HepG2 (cell line): ENCODE data around the gene NLRP5. TPM values are rescaled to one million over a fixed set of nuclear protein-coding genes. Genes with fewer than 3 reads are reported as not detected.
A peak's percentile ranks its signal among the peaks of the same experiment; 100 is the strongest.

ENCODE experiments used
- ADNP ChIP-seq: sonication (generic); formaldehyde crosslinking; IDR thresholded peaks from 2 replicates; pipeline ENCODE4 v1.4.0; 2020; ENCODE audit warnings: missing genetic modification reagents
- ASH2L ChIP-seq: fragments of 300-600, 200-600 bp; sonication (generic); IDR thresholded peaks from 2 replicates; pipeline ENCODE4 v1.7.0; 2017; ENCODE audit warnings: low read depth, mild to moderate bottlenecking, moderate library complexity, mixed read lengths, low read length; ENCODE audit not compliant: insufficient read length
- DRAP1 ChIP-seq: IDR thresholded peaks from 2 replicates; pipeline ENCODE4 v1.6.1; 2016; ENCODE audit warnings: missing genetic modification reagents, missing compliant biosample characterization
- FOXA3 ChIP-seq: IDR thresholded peaks from 2 replicates; pipeline ENCODE4 v1.6.1; 2016; ENCODE audit warnings: missing genetic modification reagents, missing compliant biosample characterization
- GABPA ChIP-seq, 2 experiments: IDR thresholded peaks; 2 replicates each; pipeline ENCODE4 v1.6.1; 2011 to 2016; ENCODE audit warnings: low read depth in 2 of 2, low read length in 1 of 2, missing biosample characterization in 1 of 2, missing genetic modification characterization in 1 of 2
- IRF2 ChIP-seq: IDR thresholded peaks from 2 replicates; pipeline ENCODE4 v1.6.1; 2018; ENCODE audit warnings: missing genetic modification reagents, missing compliant biosample characterization
- KDM5B ChIP-seq: sonication (generic); formaldehyde crosslinking; IDR thresholded peaks from 2 replicates; pipeline ENCODE4 v1.4.0; 2020; ENCODE audit warnings: missing genetic modification reagents, mild to moderate bottlenecking, borderline replicate concordance
- KLF16 ChIP-seq, 2 experiments: sonication (generic) in 1 of 2; formaldehyde crosslinking in 1 of 2; IDR thresholded peaks; 2 replicates each; pipeline versions ENCODE4 v1.6.1 to v1.8.0; 2016 to 2023; ENCODE audit warnings: missing genetic modification reagents in 2 of 2, missing compliant biosample characterization in 1 of 2
- MATR3 ChIP-seq: sonication (generic); formaldehyde crosslinking; IDR thresholded peaks from 2 replicates; pipeline ENCODE4 v1.4.0; 2020; ENCODE audit warnings: missing genetic modification reagents
- MEIS2 ChIP-seq: sonication (generic); formaldehyde crosslinking; IDR thresholded peaks from 2 replicates; pipeline ENCODE4 v1.9.0; 2021; ENCODE audit warnings: mild to moderate bottlenecking, missing genetic modification reagents
- MIXL1 ChIP-seq: IDR thresholded peaks from 2 replicates; pipeline ENCODE4 v1.6.1; 2016
- NFKB2 ChIP-seq: sonication (generic); formaldehyde crosslinking; IDR thresholded peaks from 2 replicates; pipeline ENCODE4 v1.4.0; 2020; ENCODE audit warnings: missing genetic modification reagents, borderline replicate concordance
- NR2F2 ChIP-seq: IDR thresholded peaks from 2 replicates; pipeline ENCODE4 v1.6.1; 2012; ENCODE audit warnings: low read depth, inconsistent platforms, borderline replicate concordance
- RCOR2 ChIP-seq: IDR thresholded peaks from 2 replicates; pipeline ENCODE4 v1.6.1; 2016; ENCODE audit warnings: missing biosample characterization, missing genetic modification reagents
- RXRA ChIP-seq: sonication (generic); formaldehyde crosslinking; IDR thresholded peaks from 2 replicates; pipeline ENCODE4 v1.5.1; 2020; ENCODE audit warnings: missing genetic modification reagents
- SNRNP70 ChIP-seq: fragments of 200-400 bp; formaldehyde crosslinking; IDR thresholded peaks from 2 replicates; pipeline ENCODE4 v1.6.1; 2017; ENCODE audit warnings: mild to moderate bottlenecking, low read depth, low read length, moderate library complexity
- SP5 ChIP-seq: IDR thresholded peaks from 2 replicates; pipeline ENCODE4 v1.6.1; 2016; ENCODE audit warnings: low read depth, borderline replicate concordance
- TBX2 ChIP-seq: sonication (generic); formaldehyde crosslinking; IDR thresholded peaks from 2 replicates; pipeline ENCODE4 v1.5.0; 2020; ENCODE audit warnings: missing genetic modification reagents, mild to moderate bottlenecking, borderline replicate concordance
- TGIF2 ChIP-seq: IDR thresholded peaks from 2 replicates; pipeline ENCODE4 v1.6.1; 2016; ENCODE audit warnings: control low read depth, missing compliant biosample characterization
- YEATS2 ChIP-seq: sonication (generic); formaldehyde crosslinking; IDR thresholded peaks from 2 replicates; pipeline ENCODE4 v1.4.0; 2020; ENCODE audit warnings: missing genetic modification reagents, borderline replicate concordance
- ZFP36L2 ChIP-seq: sonication (generic); formaldehyde crosslinking; IDR thresholded peaks from 2 replicates; pipeline ENCODE4 v1.4.0; 2020; ENCODE audit warnings: missing genetic modification reagents
- ZFP91 ChIP-seq: sonication (generic); formaldehyde crosslinking; IDR thresholded peaks from 2 replicates; pipeline ENCODE4 v1.9.0; 2022; ENCODE audit warnings: missing genetic modification reagents, mild to moderate bottlenecking, borderline replicate concordance
- ZNF292 ChIP-seq: sonication (generic); formaldehyde crosslinking; IDR thresholded peaks from 2 replicates; pipeline ENCODE4 v1.8.1; 2022; ENCODE audit warnings: mild to moderate bottlenecking, low read depth, missing genetic modification reagents, borderline replicate concordance
- ZNF510 ChIP-seq: sonication (generic); formaldehyde crosslinking; IDR thresholded peaks from 2 replicates; pipeline ENCODE4 v1.4.0; 2020; ENCODE audit warnings: low read depth, mild to moderate bottlenecking, missing genetic modification reagents
- ZNF703 ChIP-seq: sonication (generic); formaldehyde crosslinking; IDR thresholded peaks from 2 replicates; pipeline ENCODE4 v1.5.1; 2020; ENCODE audit warnings: missing genetic modification reagents, mild to moderate bottlenecking, moderate library complexity, borderline replicate concordance
- ZNF740 ChIP-seq: sonication (generic); formaldehyde crosslinking; IDR thresholded peaks from 2 replicates; pipeline ENCODE4 v1.4.0; 2020; ENCODE audit warnings: missing genetic modification reagents
- polyA plus RNA-seq, 8 experiments: library from polyadenylated mRNA; depleted of rRNA in 3 of 8; stranded (reverse) in 7 of 8; unstranded in 1 of 8; fragments of >200 nt; fragmentation: Illumina TruSeq in 4 of 8; extraction: Trizol in 4 of 8; gene quantifications; 2 replicates each; pipeline versions ENCODE4 v1.2.1 to v1.2.3, GENCODE V29; 2011 to 2016; ENCODE audit warnings: low read depth in 4 of 8, missing spikeins in 1 of 8, mixed read lengths in 1 of 8; ENCODE audit not compliant: insufficient read depth in 1 of 8
- total RNA-seq, 5 experiments: library from RNA; depleted of rRNA; stranded (reverse); fragments of >200 nt; fragmentation: Illumina TruSeq; extraction: Trizol; gene quantifications; 2 replicates each; pipeline ENCODE4 v1.2.3, GENCODE V29; 2016; ENCODE audit warnings: low read depth in 1 of 5

The NLRP5 gene
- total and polyA plus RNA-seq, 2 of the 13 experiments (the other 11 are each of a cell fraction or from before 2014, with no cell fraction given) = not detected

GRCh38 chr19:56110515-56111448, 124.2 kb downstream of the NLRP5 start (continued):
- TF ChIP-seq TBX2 (CRISPR knock-in tag) (peak; percentile 58; the same call in 1 of the 2 replicates), IRF2 (CRISPR knock-in tag) (peak; percentile 60), ZNF740 (peak; percentile 80; the same call in 1 of the 2 replicates), KLF16 (CRISPR knock-in tag; IDR thresholded peaks at IDR 0.05) (peak in 1 of 2 experiments; percentile 19; a peak in 1 of 4 replicates), ZFP91 (CRISPR knock-in tag) (peak; percentile 53; the same call in 1 of the 2 replicates), ZFP36L2 (CRISPR knock-in tag) (no peak), ADNP (CRISPR knock-in tag) (peak; percentile 9; the same call in 1 of the 2 replicates), MATR3 (CRISPR knock-in tag) (no peak), YEATS2 (CRISPR knock-in tag) (no peak; the same call in 1 of the 2 replicates), ZNF510 (CRISPR knock-in tag) (no peak), FOXA3 (CRISPR knock-in tag) (peak; percentile 44), GABPA (IDR thresholded peaks at IDR 0.05; ENCODE audit: low read depth, low read length) (no peak), GABPA (CRISPR knock-in tag; IDR thresholded peaks at IDR 0.05; ENCODE audit: low read depth) (peak; percentile 57), ZNF703 (CRISPR knock-in tag) (0 out of 2 replicates have a peak, but pooled peaks have one; percentile 20), RXRA (CRISPR knock-in tag) (peak; percentile 82), KDM5B (CRISPR knock-in tag) (peak; percentile 44; the same call in 1 of the 2 replicates), MIXL1 (CRISPR knock-in tag) (peak; percentile 57), TGIF2 (CRISPR knock-in tag) (no peak), RCOR2 (CRISPR knock-in tag) (0 out of 2 replicates have a peak, but pooled peaks have one; percentile 46), NFKB2 (CRISPR knock-in tag) (peak; percentile 78; the same call in 1 of the 2 replicates), MEIS2 (peak; percentile 18; the same call in 1 of the 2 replicates), SP5 (CRISPR knock-in tag) (peak; percentile 96), SNRNP70 (no peak), ASH2L (peak; percentile 75), DRAP1 (CRISPR knock-in tag) (peak; percentile 33; the same call in 1 of the 2 replicates), ZNF292 (peak; percentile 75), NR2F2 (peak; percentile 92)
